Gastrocnemius medialis (tissue), 4 donors: Measurements from ENCODE around the gene SLC4A9.

ENCODE experiments used
- CTCF ChIP-seq, 5 experiments: fragments of 450-650 bp in 3 of 5; fragments of 200-600 bp in 2 of 5; sonication (generic) in 2 of 5; IDR thresholded peaks in 4 of 5; conservative IDR thresholded peaks in 1 of 5; 1 replicate in 4 of 5; 2 replicates in 1 of 5; pipeline ENCODE4 v1.5.1; 2016 to 2019; ENCODE audit warnings: antibody characterized with exemption in 5 of 5, mild to moderate bottlenecking in 3 of 5, moderate library complexity in 3 of 5
- POLR2A ChIP-seq, 2 donors: fragments of 450-650 bp; IDR thresholded peaks; one replicate each; pipeline ENCODE4 v1.6.1; 2017; ENCODE audit warnings: antibody characterized with exemption in 2 of 2, mild to moderate bottlenecking in 2 of 2, moderate library complexity in 2 of 2

GRCh38 chr5:140408750-140409241 is 48.8 kb downstream of the SLC4A9 start:
- TF ChIP-seq CTCF (IDR thresholded peaks at IDR 0.05 in 4 of 5, conservative IDR thresholded peaks at IDR 0.05 in 1 of 5): no peak
- no peak for TF ChIP-seq POLR2A (IDR thresholded peaks at IDR 0.05)
